ENCODE measurements around the gene HSPB1. TPM values are rescaled to one million over a fixed set of nuclear protein-coding genes. Genes with fewer than 3 reads are reported as not detected.

HSPB1 gene
- total RNA-seq, 1 experiment from 2014 or later, result 82.1 TPM

DNA sequence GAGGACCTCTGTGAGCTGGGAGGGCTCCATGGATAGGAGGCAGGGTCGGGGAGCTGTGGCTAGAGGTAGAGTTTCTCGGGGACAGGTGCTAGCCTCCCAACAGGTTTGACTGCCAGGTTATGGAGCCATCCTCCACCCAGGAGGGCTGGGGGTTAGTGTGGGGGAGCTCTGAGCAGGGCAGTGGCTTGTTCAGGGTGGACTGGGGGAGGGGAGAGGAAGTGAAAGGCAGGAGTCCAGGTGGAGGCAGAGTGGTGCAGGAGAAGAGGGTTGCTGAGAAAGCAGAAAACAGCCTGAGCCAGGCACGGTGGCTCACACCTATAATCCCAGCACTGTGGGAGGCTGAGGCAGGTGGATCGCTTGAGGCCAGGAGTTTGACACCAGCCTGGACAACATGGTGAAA, 40.5 kb upstream of the HSPB1 start:
- intact Hi-C loops (cut with micrococcal nuclease; ENCODE audit: unreplicated experiment), result loop anchor here (5.0 kb wide), 1 partner anchor 40 kb away; no protein-coding TSS in a partner anchor
- H3K36me3 ChIP-seq (ENCODE audit: control insufficient read depth, insufficient read depth, low read length), result no peaks in the 10 kb centered on the region
- peaks cover 3% of the 10 kb centered on the region; the same call in 1 of the 2 replicates for H3K4me1 ChIP-seq
- Mint-ChIP-seq H3K27ac (ENCODE audit: unreplicated experiment) (no peak overlapping the region), H3K36me3 (ENCODE audit: insufficient read depth, unreplicated experiment) (no peaks in the 10 kb centered on the region), H3K4me1 (ENCODE audit: low read depth, unreplicated experiment) (no peaks in the 10 kb centered on the region), H3K4me3 (ENCODE audit: unreplicated experiment) (no peak overlapping the region), H3K9me3 (ENCODE audit: unreplicated experiment) (no peaks in the 10 kb centered on the region), H3K27me3 (ENCODE audit: insufficient read depth, unreplicated experiment) (no peaks in the 10 kb centered on the region)
- H3K9me3 ChIP-seq, result no peaks in the 10 kb centered on the region
- TF ChIP-seq, protein P1, sequence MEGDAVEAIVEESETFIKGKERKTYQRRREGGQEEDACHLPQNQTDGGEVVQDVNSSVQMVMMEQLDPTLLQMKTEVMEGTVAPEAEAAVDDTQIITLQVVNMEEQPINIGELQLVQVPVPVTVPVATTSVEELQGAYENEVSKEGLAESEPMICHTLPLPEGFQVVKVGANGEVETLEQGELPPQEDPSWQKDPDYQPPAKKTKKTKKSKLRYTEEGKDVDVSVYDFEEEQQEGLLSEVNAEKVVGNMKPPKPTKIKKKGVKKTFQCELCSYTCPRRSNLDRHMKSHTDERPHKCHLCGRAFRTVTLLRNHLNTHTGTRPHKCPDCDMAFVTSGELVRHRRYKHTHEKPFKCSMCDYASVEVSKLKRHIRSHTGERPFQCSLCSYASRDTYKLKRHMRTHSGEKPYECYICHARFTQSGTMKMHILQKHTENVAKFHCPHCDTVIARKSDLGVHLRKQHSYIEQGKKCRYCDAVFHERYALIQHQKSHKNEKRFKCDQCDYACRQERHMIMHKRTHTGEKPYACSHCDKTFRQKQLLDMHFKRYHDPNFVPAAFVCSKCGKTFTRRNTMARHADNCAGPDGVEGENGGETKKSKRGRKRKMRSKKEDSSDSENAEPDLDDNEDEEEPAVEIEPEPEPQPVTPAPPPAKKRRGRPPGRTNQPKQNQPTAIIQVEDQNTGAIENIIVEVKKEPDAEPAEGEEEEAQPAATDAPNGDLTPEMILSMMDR (IDR thresholded peaks at IDR 0.05; ENCODE audit: insufficient read depth in 1 of 2, low read depth in 1 of 2, low read length in 1 of 2, severe bottlenecking in 1 of 2, unreplicated experiment in 1 of 2), result no peak
- H3K4me3 ChIP-seq (ENCODE audit: low read depth, low read length), result no peak overlapping the region
- no peak for DNase-seq
- no TSS peak for BruUV-seq (replicated peaks)
- no peaks in the 10 kb centered on the region for H3K27me3 ChIP-seq (replicated peaks; ENCODE audit: control insufficient read depth, insufficient read depth, low read length)
- ChIA-PET POLR2A (interaction anchor here (1.5 kb wide), 1 partner anchor 214 kb away, joined by 5 read pairs; the partner anchor contains the start of genes MDH2 and STYXL1), CTCF (interaction anchor here (0.6 to 2.5 kb wide), 3 partner anchors 60 to 184 kb away, joined by 3 to 24 read pairs (median 5); partner anchors contain the start of gene SRRM3)

DNA sequence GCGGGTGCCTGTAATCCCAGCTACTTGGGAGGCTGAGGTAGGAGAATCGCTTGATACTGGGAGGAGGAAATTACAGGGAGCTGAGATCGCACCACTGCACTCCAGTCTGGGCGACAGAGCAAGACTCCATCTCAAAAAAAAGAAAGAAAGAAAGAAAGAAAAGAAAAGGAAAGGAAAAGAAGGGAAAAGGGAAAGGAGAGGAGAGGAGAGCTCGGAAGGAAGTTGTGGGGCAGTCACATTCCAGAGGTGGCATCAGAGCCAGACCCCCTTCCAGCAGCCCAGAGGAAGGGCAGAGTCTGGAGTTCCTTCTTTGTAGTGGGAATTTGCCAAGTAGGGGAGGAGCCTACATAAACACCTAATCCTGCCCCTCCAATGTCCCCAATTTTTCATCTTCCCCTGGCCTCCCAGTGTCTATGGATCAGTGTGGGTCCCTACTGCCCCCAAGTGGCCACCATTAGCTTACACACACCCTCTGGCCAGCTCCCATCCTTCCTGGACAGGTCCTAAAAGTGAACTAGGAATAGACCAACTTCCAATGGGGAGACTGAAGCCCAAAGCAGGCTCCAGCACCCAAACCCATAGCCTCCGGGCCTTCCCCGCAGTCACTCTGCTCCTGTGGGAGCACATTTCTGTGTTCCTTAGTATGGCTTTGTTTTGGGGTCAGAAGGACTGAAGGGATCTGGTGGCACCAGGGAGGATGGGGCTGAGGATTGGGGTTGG, 39.6 kb upstream of the HSPB1 start:
- ChIA-PET POLR2A (interaction anchor here (1.5 kb wide), 1 partner anchor 215 kb away, joined by 5 read pairs; the partner anchor contains the start of genes MDH2 and STYXL1), CTCF (interaction anchor here (0.6 to 2.5 kb wide), 18 partner anchors 8 to 514 kb away, joined by 3 to 24 read pairs (median 4); partner anchors contain the start of genes MDH2, SRRM3 and STYXL1)
- H3K9me3 Mint-ChIP-seq (ENCODE audit: unreplicated experiment), result no peaks in the 10 kb centered on the region
- no peaks in the 10 kb centered on the region for H3K36me3 ChIP-seq (ENCODE audit: control insufficient read depth, insufficient read depth, low read length)
- no peak overlapping the region for H3K4me3 Mint-ChIP-seq (ENCODE audit: unreplicated experiment)
- H3K4me1 ChIP-seq, result peaks cover 5% of the 10 kb centered on the region; the same call in 1 of the 2 replicates
- no peaks in the 10 kb centered on the region; the same call in 1 of the 2 replicates for H3K27me3 ChIP-seq (replicated peaks; ENCODE audit: control insufficient read depth, insufficient read depth, low read length)
- TF ChIP-seq, protein P1 (IDR thresholded peaks at IDR 0.05; ENCODE audit: insufficient read depth in 1 of 2, low read depth in 1 of 2, low read length in 1 of 2, severe bottlenecking in 1 of 2, unreplicated experiment in 1 of 2), result peak; percentile 70 to 87
- intact Hi-C loops (cut with micrococcal nuclease; ENCODE audit: unreplicated experiment), result loop anchor here (1.0 to 5.0 kb wide), 3 partner anchors 41 to 85 kb away; no protein-coding TSS in a partner anchor
- H3K27me3 Mint-ChIP-seq (ENCODE audit: insufficient read depth, unreplicated experiment), result no peaks in the 10 kb centered on the region
- H3K4me1 Mint-ChIP-seq (ENCODE audit: low read depth, unreplicated experiment), result no peaks in the 10 kb centered on the region
- no peak overlapping the region for H3K4me3 ChIP-seq (ENCODE audit: low read depth, low read length)
- no peaks in the 10 kb centered on the region for H3K36me3 Mint-ChIP-seq (ENCODE audit: insufficient read depth, unreplicated experiment)
- H3K9me3 ChIP-seq, result no peaks in the 10 kb centered on the region
- no peak overlapping the region for H3K27ac Mint-ChIP-seq (ENCODE audit: unreplicated experiment)
- BruUV-seq (replicated peaks), result no TSS peak
- peak; percentile 80 for DNase-seq

DNA sequence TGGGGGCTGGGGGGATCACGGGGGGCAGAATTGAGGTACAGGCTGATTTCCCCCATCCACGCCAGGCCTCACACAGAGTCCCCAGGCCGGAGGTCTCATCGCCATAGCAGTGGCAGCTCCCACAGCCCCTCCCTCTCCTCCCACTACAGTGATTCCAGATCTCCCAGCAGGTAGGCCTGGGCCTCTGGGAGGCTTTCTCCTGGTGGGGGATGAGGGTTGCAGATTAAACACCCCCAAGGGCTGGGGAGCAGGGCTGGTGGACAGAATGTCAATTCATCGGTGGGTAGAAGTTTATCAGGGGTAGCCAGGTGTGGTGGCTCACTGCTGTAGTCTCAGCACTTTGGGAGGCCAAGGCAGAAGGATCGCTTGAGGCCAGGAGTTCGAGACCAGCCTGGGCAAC, 37.2 kb upstream of the HSPB1 start:
- ChIA-PET CTCF (interaction anchor here (0.6 to 1.0 kb wide), 2 partner anchors 17 to 66 kb away, joined by 3 read pairs; no protein-coding TSS in a partner anchor), POLR2A (no interaction called here)
- Histone ChIP-seq H3K4me1 (peaks cover 5% of the 10 kb centered on the region; the same call in 1 of the 2 replicates), H3K9me3 (no peaks in the 10 kb centered on the region), H3K36me3 (ENCODE audit: control insufficient read depth, insufficient read depth, low read length) (no peaks in the 10 kb centered on the region), H3K27me3 (replicated peaks; ENCODE audit: control insufficient read depth, insufficient read depth, low read length) (no peaks in the 10 kb centered on the region; the same call in 1 of the 2 replicates), H3K4me3 (ENCODE audit: low read depth, low read length) (no peak overlapping the region)
- Mint-ChIP-seq H3K36me3 (ENCODE audit: insufficient read depth, unreplicated experiment) (no peaks in the 10 kb centered on the region), H3K4me1 (ENCODE audit: low read depth, unreplicated experiment) (no peaks in the 10 kb centered on the region), H3K9me3 (ENCODE audit: unreplicated experiment) (no peaks in the 10 kb centered on the region), H3K4me3 (ENCODE audit: unreplicated experiment) (no peak overlapping the region), H3K27ac (ENCODE audit: unreplicated experiment) (no peak overlapping the region), H3K27me3 (ENCODE audit: insufficient read depth, unreplicated experiment) (peaks cover 15% of the 10 kb centered on the region)
- intact Hi-C loops (cut with micrococcal nuclease; ENCODE audit: unreplicated experiment), result no loop called here
- BruUV-seq (replicated peaks), result no TSS peak
- no peak for DNase-seq
- TF ChIP-seq, protein P1 (IDR thresholded peaks at IDR 0.05; ENCODE audit: insufficient read depth in 1 of 2, low read depth in 1 of 2, low read length in 1 of 2, severe bottlenecking in 1 of 2, unreplicated experiment in 1 of 2), result no peak
